Measurements from ENCODE around the gene PTPN3.

The PTPN3 gene

GRCh38 chr9:109387856-109388255 is 110.3 kb downstream of the PTPN3 start:
- H3K9ac ChIP-seq (ENCODE audit: insufficient read length, low read depth): no peak overlapping the region

DNA sequence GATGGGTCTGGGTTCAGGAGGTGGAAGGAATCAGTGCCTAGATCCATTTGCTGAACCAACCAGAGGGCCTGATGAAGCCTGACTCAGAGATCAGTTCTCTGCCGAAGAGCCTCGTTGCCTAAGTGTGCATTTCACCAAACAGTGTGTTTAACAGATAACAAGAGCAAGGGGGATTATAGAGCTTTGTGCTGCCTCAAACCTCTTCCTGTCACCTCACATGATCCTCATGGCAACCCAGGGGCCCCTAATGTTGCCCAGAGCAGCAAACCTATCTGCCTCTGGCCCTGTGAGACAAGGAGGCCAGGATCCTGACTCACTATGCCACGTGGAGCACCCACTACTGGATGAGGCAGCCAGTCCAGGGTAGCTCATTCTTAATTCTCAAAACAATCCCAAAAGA is 110.9 kb downstream of the PTPN3 start:
- H3K4me3 ChIP-seq (ENCODE audit: insufficient read length, low read depth): no peak overlapping the region
- TF ChIP-seq SUZ12 (IDR thresholded peaks at IDR 0.05; ENCODE audit: extremely low read depth, insufficient read depth, insufficient read length): no peak
- no peak for TF ChIP-seq ZNF274 (IDR thresholded peaks at IDR 0.05; ENCODE audit: low read depth, low read length)
- TF ChIP-seq YY1 (IDR thresholded peaks at IDR 0.05; ENCODE audit: insufficient read depth, insufficient read length): no peak
- no peak for DNase-seq (ENCODE audit: low read depth, low spot score)

More at GRCh38 chr9:109387856-109388255, 110.3 kb downstream of the PTPN3 start:
- TF ChIP-seq ZNF274 (IDR thresholded peaks at IDR 0.05; ENCODE audit: low read depth, low read length) (no peak), YY1 (IDR thresholded peaks at IDR 0.05; ENCODE audit: insufficient read depth, insufficient read length) (no peak), SUZ12 (IDR thresholded peaks at IDR 0.05; ENCODE audit: extremely low read depth, insufficient read depth, insufficient read length) (no peak)
- Histone ChIP-seq H3K4me3 (ENCODE audit: insufficient read length, low read depth) (no peak overlapping the region), H3K9me3 (ENCODE audit: insufficient read depth, low read length) (no peaks in the 10 kb centered on the region), H3K36me3 (ENCODE audit: insufficient read depth, insufficient read length, low read length) (peaks cover 32% of the 10 kb centered on the region), H3K27me3 (ENCODE audit: insufficient read depth, insufficient read length) (no peaks in the 10 kb centered on the region), H3K4me1 (ENCODE audit: insufficient read depth, insufficient read length) (no peaks in the 10 kb centered on the region)
- no peak for DNase-seq (ENCODE audit: low read depth, low spot score)

GRCh38 chr9:109385499-109385898 is 112.6 kb downstream of the PTPN3 start:
- Histone ChIP-seq H3K36me3 (ENCODE audit: insufficient read depth, insufficient read length, low read length) (peaks cover 41% of the 10 kb centered on the region), H3K27me3 (ENCODE audit: insufficient read depth, insufficient read length) (no peaks in the 10 kb centered on the region), H3K9me3 (ENCODE audit: insufficient read depth, low read length) (no peaks in the 10 kb centered on the region), H3K4me3 (ENCODE audit: insufficient read length, low read depth) (no peak overlapping the region), H3K9ac (ENCODE audit: insufficient read length, low read depth) (no peak overlapping the region), H3K4me1 (ENCODE audit: insufficient read depth, insufficient read length) (no peaks in the 10 kb centered on the region)
- TF ChIP-seq ZNF274 (IDR thresholded peaks at IDR 0.05; ENCODE audit: low read depth, low read length) (no peak), YY1 (IDR thresholded peaks at IDR 0.05; ENCODE audit: insufficient read depth, insufficient read length) (no peak), SUZ12 (IDR thresholded peaks at IDR 0.05; ENCODE audit: extremely low read depth, insufficient read depth, insufficient read length) (no peak)
- DNase-seq (ENCODE audit: low read depth, low spot score): no peak

More for the DNA sequence above, 110.9 kb downstream of the PTPN3 start:
- Histone ChIP-seq H3K4me1 (ENCODE audit: insufficient read depth, insufficient read length) (no peaks in the 10 kb centered on the region), H3K27me3 (ENCODE audit: insufficient read depth, insufficient read length) (no peaks in the 10 kb centered on the region), H3K9ac (ENCODE audit: insufficient read length, low read depth) (no peak overlapping the region), H3K36me3 (ENCODE audit: insufficient read depth, insufficient read length, low read length) (peaks cover 34% of the 10 kb centered on the region), H3K9me3 (ENCODE audit: insufficient read depth, low read length) (no peaks in the 10 kb centered on the region)

DNA sequence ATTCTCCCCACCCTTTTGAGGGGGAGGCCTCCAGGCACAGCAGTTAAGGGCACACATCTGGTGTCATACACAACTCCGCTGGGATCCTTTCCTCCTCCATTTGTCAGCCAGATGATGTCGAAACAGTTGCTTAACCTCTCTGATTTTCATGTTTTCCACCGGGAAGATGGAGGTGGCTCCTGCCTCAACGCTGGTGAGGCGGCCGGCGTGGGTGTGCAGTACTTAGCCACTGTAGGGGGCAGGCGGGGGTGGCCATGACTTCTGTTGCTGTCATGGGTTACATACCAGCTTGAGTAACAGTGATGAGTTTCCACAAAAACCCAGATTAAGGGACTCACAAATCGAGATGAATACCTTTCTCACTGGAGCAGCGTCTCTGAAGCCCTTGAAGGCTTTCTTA is 114.2 kb downstream of the PTPN3 start:
- no peak for TF ChIP-seq YY1 (IDR thresholded peaks at IDR 0.05; ENCODE audit: insufficient read depth, insufficient read length)
- TF ChIP-seq ZNF274 (IDR thresholded peaks at IDR 0.05; ENCODE audit: low read depth, low read length): no peak
- no peak for TF ChIP-seq SUZ12 (IDR thresholded peaks at IDR 0.05; ENCODE audit: extremely low read depth, insufficient read depth, insufficient read length)
- no peak overlapping the region for H3K9ac ChIP-seq (ENCODE audit: insufficient read length, low read depth)
- peaks cover 40% of the 10 kb centered on the region for H3K36me3 ChIP-seq (ENCODE audit: insufficient read depth, insufficient read length, low read length)
- no peak for DNase-seq (ENCODE audit: low read depth, low spot score)
- no peak overlapping the region for H3K4me3 ChIP-seq (ENCODE audit: insufficient read length, low read depth)
- no peaks in the 10 kb centered on the region for H3K27me3 ChIP-seq (ENCODE audit: insufficient read depth, insufficient read length)
- H3K9me3 ChIP-seq (ENCODE audit: insufficient read depth, low read length): peaks cover 2% of the 10 kb centered on the region; the same call in 1 of the 2 replicates
- H3K4me1 ChIP-seq (ENCODE audit: insufficient read depth, insufficient read length): no peaks in the 10 kb centered on the region

DNA sequence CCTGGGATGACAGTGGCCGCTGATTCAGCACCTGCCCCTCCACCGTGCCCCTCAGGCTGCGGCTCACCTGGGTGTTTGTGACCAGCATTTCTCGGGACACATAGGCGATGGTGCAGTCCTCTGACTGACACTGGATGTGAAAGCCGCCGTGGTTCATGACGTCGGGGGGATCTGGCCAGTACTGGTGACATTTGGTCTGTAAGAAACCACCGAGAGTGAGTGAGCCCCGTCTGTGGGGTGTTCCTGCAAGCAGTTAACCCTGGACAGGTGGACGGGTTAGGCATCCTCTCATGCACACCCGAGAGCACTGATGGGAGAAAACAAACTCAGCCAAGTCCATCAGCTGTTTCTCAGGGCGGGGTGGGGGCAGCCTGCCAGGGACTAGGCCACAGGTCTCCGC is 114.8 kb downstream of the PTPN3 start:
- no peak for TF ChIP-seq ZNF274 (IDR thresholded peaks at IDR 0.05; ENCODE audit: low read depth, low read length)
- no peak for TF ChIP-seq YY1 (IDR thresholded peaks at IDR 0.05; ENCODE audit: insufficient read depth, insufficient read length)
- no peaks in the 10 kb centered on the region for H3K4me1 ChIP-seq (ENCODE audit: insufficient read depth, insufficient read length)
- peaks cover 43% of the 10 kb centered on the region for H3K36me3 ChIP-seq (ENCODE audit: insufficient read depth, insufficient read length, low read length)
- no peaks in the 10 kb centered on the region for H3K27me3 ChIP-seq (ENCODE audit: insufficient read depth, insufficient read length)
- H3K4me3 ChIP-seq (ENCODE audit: insufficient read length, low read depth): no peak overlapping the region
- no peak for DNase-seq (ENCODE audit: low read depth, low spot score)
- H3K9ac ChIP-seq (ENCODE audit: insufficient read length, low read depth): no peak overlapping the region
- H3K9me3 ChIP-seq (ENCODE audit: insufficient read depth, low read length): peaks cover 8% of the 10 kb centered on the region; the same call in 1 of the 2 replicates

GRCh38 chr9:109382585-109382984 is 115.5 kb downstream of the PTPN3 start:
- no peak for DNase-seq (ENCODE audit: low read depth, low spot score)
- Histone ChIP-seq H3K27me3 (ENCODE audit: insufficient read depth, insufficient read length) (no peaks in the 10 kb centered on the region), H3K9me3 (ENCODE audit: insufficient read depth, low read length) (peaks cover 9% of the 10 kb centered on the region; the same call in 1 of the 2 replicates), H3K36me3 (ENCODE audit: insufficient read depth, insufficient read length, low read length) (peaks cover 46% of the 10 kb centered on the region), H3K9ac (ENCODE audit: insufficient read length, low read depth) (no peak overlapping the region), H3K4me1 (ENCODE audit: insufficient read depth, insufficient read length) (no peaks in the 10 kb centered on the region), H3K4me3 (ENCODE audit: insufficient read length, low read depth) (no peak overlapping the region)
- TF ChIP-seq ZNF274 (IDR thresholded peaks at IDR 0.05; ENCODE audit: low read depth, low read length) (no peak), YY1 (IDR thresholded peaks at IDR 0.05; ENCODE audit: insufficient read depth, insufficient read length) (no peak), SUZ12 (IDR thresholded peaks at IDR 0.05; ENCODE audit: extremely low read depth, insufficient read depth, insufficient read length) (no peak)

- H3K9me3 ChIP-seq (ENCODE audit: insufficient read depth, low read length): peaks cover 9% of the 10 kb centered on the region; the same call in 1 of the 2 replicates
- TF ChIP-seq ZNF274 (IDR thresholded peaks at IDR 0.05; ENCODE audit: low read depth, low read length) (no peak), YY1 (IDR thresholded peaks at IDR 0.05; ENCODE audit: insufficient read depth, insufficient read length) (no peak), SUZ12 (IDR thresholded peaks at IDR 0.05; ENCODE audit: extremely low read depth, insufficient read depth, insufficient read length) (no peak)
- no peak overlapping the region for H3K9ac ChIP-seq (ENCODE audit: insufficient read length, low read depth)
- H3K27me3 ChIP-seq (ENCODE audit: insufficient read depth, insufficient read length): no peaks in the 10 kb centered on the region
- H3K36me3 ChIP-seq (ENCODE audit: insufficient read depth, insufficient read length, low read length): peaks cover 43% of the 10 kb centered on the region
- H3K4me1 ChIP-seq (ENCODE audit: insufficient read depth, insufficient read length): no peaks in the 10 kb centered on the region
- H3K4me3 ChIP-seq (ENCODE audit: insufficient read length, low read depth): no peak overlapping the region
- no peak for DNase-seq (ENCODE audit: low read depth, low spot score)
These were observed 115.9 kb downstream of the PTPN3 start for GRCh38 chr9:109382182-109382581.
